GM23248 (cell line): Measurements from ENCODE around the gene SMIM24. TPM values are rescaled to one million over a fixed set of nuclear protein-coding genes. Genes with fewer than 3 reads are reported as not detected.

Source experiments
- DNase-seq: peaks from one replicate; pipeline ENCODE4 v3.0.0-alpha.2; 2015
- H2AFZ ChIP-seq: fragments of 200-600 bp; sonication (generic); 2 replicates; pipeline ENCODE4 v1.6.1; 2016; ENCODE audit warnings: antibody characterized with exemption
- H3F3A ChIP-seq: fragments of 200-600 bp; sonication (generic); 2 replicates; pipeline ENCODE4 v1.6.1; 2016; ENCODE audit warnings: mild to moderate bottlenecking, antibody characterized with exemption, mixed run types; ENCODE audit not compliant: insufficient read depth
- H3K27ac ChIP-seq: fragments of 200-600 bp; sonication (generic); 2 replicates; pipeline ENCODE4 v1.5.1; 2016; ENCODE audit warnings: mild to moderate bottlenecking
- H3K27me3 ChIP-seq: fragments of 200-600 bp; sonication (generic); replicated peaks from 2 replicates; pipeline ENCODE4 v1.6.1; 2016; ENCODE audit warnings: mild to moderate bottlenecking; ENCODE audit not compliant: insufficient read depth
- H3K36me3 ChIP-seq: fragments of 200-600 bp; sonication (generic); 2 replicates; pipeline ENCODE4 v1.6.1; 2016; ENCODE audit warnings: low read depth, mild to moderate bottlenecking
- H3K4me1 ChIP-seq: fragments of 200-600 bp; sonication (generic); 2 replicates; pipeline ENCODE4 v1.6.1; 2016; ENCODE audit warnings: mild to moderate bottlenecking; ENCODE audit not compliant: insufficient read depth
- H3K4me2 ChIP-seq: fragments of 200-600 bp; sonication (generic); one replicate; pipeline ENCODE4 v1.6.1; 2016; ENCODE audit warnings: mild to moderate bottlenecking; ENCODE audit not compliant: unreplicated experiment
- H3K4me3 ChIP-seq: fragments of 200-600 bp; sonication (generic); 2 replicates; pipeline ENCODE4 v1.5.1; 2016; ENCODE audit warnings: mild to moderate bottlenecking
- H3K79me2 ChIP-seq: fragments of 200-600 bp; sonication (generic); 2 replicates; pipeline ENCODE4 v1.6.1; 2016; ENCODE audit warnings: mild to moderate bottlenecking; ENCODE audit not compliant: insufficient read depth
- H3K9ac ChIP-seq: fragments of 200-600 bp; sonication (generic); 2 replicates; pipeline ENCODE4 v1.6.1; 2016; ENCODE audit warnings: mild to moderate bottlenecking
- H3K9me2 ChIP-seq: fragments of 200-600 bp; sonication (generic); 2 replicates; pipeline ENCODE4 v1.6.1; 2016; ENCODE audit warnings: mixed run types, mild to moderate bottlenecking, moderate library complexity; ENCODE audit not compliant: insufficient read depth
- H3K9me3 ChIP-seq: fragments of 200-600 bp; sonication (generic); one replicate; pipeline ENCODE4 v1.6.1; 2017; ENCODE audit warnings: low read depth
- H4K20me1 ChIP-seq: fragments of 200-600 bp; sonication (generic); 2 replicates; pipeline ENCODE4 v1.6.0; 2016; ENCODE audit not compliant: insufficient read depth
- EZH2 ChIP-seq: fragments of 200-600 bp; sonication (generic); IDR thresholded peaks from 2 replicates; pipeline ENCODE4 v1.6.1; 2018; ENCODE audit warnings: antibody characterized with exemption, mild to moderate bottlenecking; ENCODE audit not compliant: insufficient read depth, poor library complexity, severe bottlenecking
- EZH2phosphoT487 ChIP-seq: fragments of 200-600 bp; sonication (generic); IDR thresholded peaks from 2 replicates; pipeline ENCODE4 v1.6.1; 2018; ENCODE audit warnings: antibody characterized with exemption, moderate library complexity, mild to moderate bottlenecking, low read depth; ENCODE audit not compliant: insufficient read depth
- WGBS, 2 experiments: methylation state at CpG; one replicate each; pipeline ENCODE4 v1.1.6; 2015 to 2017; ENCODE audit warnings: low lambda C conversion rate in 2 of 2, low coverage in 1 of 2; ENCODE audit errors: missing lambda C conversion rate in 2 of 2; 5-methylcytosine and 5-hydroxymethylcytosine counted together
- in situ Hi-C: fragments of 300-500 bp; cut with MboI; formaldehyde crosslinking; loops from 2 replicates; pipeline ENCODE4 v1.15.0; 2020
- polyA plus RNA-seq: library from polyadenylated mRNA; unstranded; fragments of >200 nt; fragmentation: Nextera tagmentation; extraction: Ambion mirVana; gene quantifications from 2 replicates; pipeline ENCODE4 v1.2.1, GENCODE V29; 2016
- total RNA-seq: library from RNA; depleted of rRNA; stranded (reverse); fragments of >200 nt; shearing (Covaris generic); gene quantifications from 2 replicates; pipeline ENCODE4 v1.2.3, GENCODE V29; 2014

Gene SMIM24
- total and polyA plus RNA-seq, 2 experiments from 2014 or later: not detected

GRCh38 chr19:3471954-3472655 is 8.2 kb downstream of the SMIM24 start:
- 15 to 16% methylated on average over 18 to 24 of the region's 24 CpGs for WGBS, 2 experiments
- no peak overlapping the region for H3K4me3 ChIP-seq
- no peak overlapping the region for H3K4me2 ChIP-seq
- no peak for TF ChIP-seq EZH2phosphoT487
- no peak for TF ChIP-seq EZH2
- H3K27me3 ChIP-seq: no peaks in the 10 kb centered on the region
- H3F3A ChIP-seq: 0 out of 2 replicates have a peak, but pooled peaks cover 3% of the 10 kb centered on the region
- no peaks in the 10 kb centered on the region for H3K36me3 ChIP-seq
- H3K4me1 ChIP-seq: no peaks in the 10 kb centered on the region
- DNase-seq: no peak
- no peaks in the 10 kb centered on the region for H3K79me2 ChIP-seq
- H3K9me3 ChIP-seq: no peaks in the 10 kb centered on the region
- no peak overlapping the region; the same call in 1 of the 2 replicates for H3K9ac ChIP-seq
- no peak overlapping the region for H2AFZ ChIP-seq
- H3K27ac ChIP-seq: no peak overlapping the region
- in situ Hi-C loops: loop anchor here (5.0 kb wide), 1 partner anchor 145 kb away; no protein-coding TSS in a partner anchor
- H3K9me2 ChIP-seq: no peaks in the 10 kb centered on the region
- H4K20me1 ChIP-seq: no peaks in the 10 kb centered on the region

- Histone ChIP-seq H3F3A (0 out of 2 replicates have a peak, but pooled peaks cover 3% of the 10 kb centered on the region), H3K9me3 (no peaks in the 10 kb centered on the region), H2AFZ (no peak overlapping the region), H3K27ac (no peak overlapping the region), H3K4me2 (no peak overlapping the region), H3K4me1 (no peaks in the 10 kb centered on the region), H3K27me3 (no peaks in the 10 kb centered on the region), H3K4me3 (no peak overlapping the region), H3K36me3 (no peaks in the 10 kb centered on the region), H4K20me1 (no peaks in the 10 kb centered on the region), H3K9me2 (no peaks in the 10 kb centered on the region), H3K9ac (no peak overlapping the region), H3K79me2 (peaks cover 3% of the 10 kb centered on the region; the same call in 1 of the 2 replicates)
- no peak for TF ChIP-seq EZH2
- no peak for TF ChIP-seq EZH2phosphoT487
- DNase-seq: peak; percentile 36
- WGBS, 2 experiments: 52 to 55% methylated on average over 10 to 11 of the region's 11 CpGs
- in situ Hi-C loops: loop anchor here (5.0 kb wide), 1 partner anchor 143 kb away; no protein-coding TSS in a partner anchor
These were observed 9.7 kb downstream of the SMIM24 start for GRCh38 chr19:3470500-3471128.

- Histone ChIP-seq H3K4me3 (no peak overlapping the region), H3K9ac (no peak overlapping the region), H3F3A (0 out of 2 replicates have a peak, but pooled peaks cover 3% of the 10 kb centered on the region), H3K79me2 (peaks cover 5% of the 10 kb centered on the region; the same call in 1 of the 2 replicates), H2AFZ (no peak overlapping the region), H3K36me3 (no peaks in the 10 kb centered on the region), H3K9me2 (no peaks in the 10 kb centered on the region), H3K4me2 (no peak overlapping the region), H3K27me3 (no peaks in the 10 kb centered on the region), H3K4me1 (no peaks in the 10 kb centered on the region), H3K27ac (no peak overlapping the region), H3K9me3 (no peaks in the 10 kb centered on the region), H4K20me1 (no peaks in the 10 kb centered on the region)
- in situ Hi-C loops: loop anchor here (5.0 kb wide), 1 partner anchor 143 kb away; no protein-coding TSS in a partner anchor
- DNase-seq: no peak
- TF ChIP-seq EZH2phosphoT487: no peak
- TF ChIP-seq EZH2: no peak
- WGBS, 2 experiments: 33 to 35% methylated on average over 14 of the region's 14 CpGs
These were observed 10.5 kb downstream of the SMIM24 start for GRCh38 chr19:3469638-3470499.

GRCh38 chr19:3468211-3468610 is 12.1 kb downstream of the SMIM24 start:
- H3K27ac ChIP-seq: no peak overlapping the region
- in situ Hi-C loops: no loop called here
- 96% methylated on average over 3 of the region's 3 CpGs; no CpG with 5 or more reads in 1 of the 2 experiments for WGBS, 2 experiments
- 0 out of 2 replicates have a peak, but pooled peaks cover 3% of the 10 kb centered on the region for H3F3A ChIP-seq
- no peaks in the 10 kb centered on the region for H4K20me1 ChIP-seq
- no peak for DNase-seq
- no peak overlapping the region for H3K9ac ChIP-seq
- no peaks in the 10 kb centered on the region for H3K4me1 ChIP-seq
- no peaks in the 10 kb centered on the region for H3K9me3 ChIP-seq
- TF ChIP-seq EZH2 (no peak), EZH2phosphoT487 (no peak)
- no peaks in the 10 kb centered on the region for H3K27me3 ChIP-seq
- no peaks in the 10 kb centered on the region for H3K36me3 ChIP-seq
- H3K4me3 ChIP-seq: no peak overlapping the region
- H3K79me2 ChIP-seq: peaks cover 5% of the 10 kb centered on the region; the same call in 1 of the 2 replicates
- no peak overlapping the region for H2AFZ ChIP-seq
- no peaks in the 10 kb centered on the region for H3K9me2 ChIP-seq
- H3K4me2 ChIP-seq: no peak overlapping the region
